Right lobe of liver (tissue), 6 donors: ENCODE measurements around the gene TCF12. TPM values are rescaled to one million over a fixed set of nuclear protein-coding genes. Genes with fewer than 3 reads are reported as not detected.
A peak's percentile ranks its signal among the peaks of the same experiment; 100 is the strongest.

Experiments used
- ATAC-seq, 4 donors: fragments of 200-7000 bp; cut with Tn5 transposase; one replicate each; pipeline ENCODE4 v1.9.1; 2020; ENCODE audit warnings: mild to moderate bottlenecking in 4 of 4, moderate library complexity in 4 of 4
- DNase-seq, 3 donors: peaks; one replicate each; pipeline ENCODE4 v3.0.0-alpha.2; 2020
- H3K27ac ChIP-seq, 3 donors: fragments of 200-600 bp; one replicate each; pipeline ENCODE4 v1.8.0; 2022
- H3K27me3 ChIP-seq, 2 donors: fragments of 200-600 bp; one replicate each; pipeline ENCODE4 v1.8.0; 2022
- H3K36me3 ChIP-seq, 4 donors: fragments of 200-600 bp; sonication (generic) in 1 of 4; one replicate each; pipeline versions ENCODE4 v1.5.1 to v1.8.0; 2017 to 2022; ENCODE audit warnings: control low read depth in 1 of 4
- H3K4me1 ChIP-seq, 4 donors: fragments of 200-600 bp; sonication (generic) in 1 of 4; one replicate each; pipeline versions ENCODE4 v1.5.1 to v1.8.0; 2017 to 2022; ENCODE audit warnings: control low read depth in 1 of 4
- H3K4me3 ChIP-seq, 3 donors: fragments of 200-600 bp; one replicate each; pipeline ENCODE4 v1.8.0; 2022
- H3K9me3 ChIP-seq, 4 donors: fragments of 200-600 bp; sonication (generic) in 1 of 4; one replicate each; pipeline versions ENCODE4 v1.5.1 to v1.8.0; 2017 to 2022; ENCODE audit warnings: control low read depth in 1 of 4
- CTCF ChIP-seq, 4 donors: fragments of 200-600 bp in 3 of 4; fragments of 450-650 bp in 1 of 4; IDR thresholded peaks; one replicate each; pipeline versions ENCODE4 v1.5.1 to v1.8.0; 2016 to 2022; ENCODE audit warnings: antibody characterized with exemption in 4 of 4, mild to moderate bottlenecking in 2 of 4
- POLR2A ChIP-seq: fragments of 450-650 bp; IDR thresholded peaks from one replicate; pipeline ENCODE4 v1.6.1; 2017; ENCODE audit warnings: antibody characterized with exemption, mild to moderate bottlenecking
- WGBS: methylation state at CpG from one replicate; pipeline ENCODE4 v1.1.6; 2018; ENCODE audit warnings: low coverage, low lambda C conversion rate; ENCODE audit not compliant: insufficient coverage; ENCODE audit errors: missing lambda C conversion rate; 5-methylcytosine and 5-hydroxymethylcytosine counted together
- intact Hi-C, 2 donors: fragments of 100-400 bp; cut with DNase I; formaldehyde crosslinking; loops; one replicate each; pipeline versions ENCODE4 v1.11.2 to v1.14.1; 2022
- total RNA-seq, 6 experiments: library from RNA; depleted of rRNA in 2 of 6; stranded (reverse); fragments of >200 nt in 2 of 6; fragmentation: NEBNext Ultra II Directional in 3 of 6; extraction: Animal tissue kit (Norgen Biotek cat#: 25700) in 3 of 6; gene quantifications; one replicate each; pipeline versions ENCODE4 v1.1.0 to v1.2.4, GENCODE V29; 2016 to 2023
- donor health status: DM: no; HTN: yes; CAD: no.
- donor health status: DM: no; HTN: no; CAD: no.
- donor health status: DM: no; HTN: no; CAD: no.
- donor health status: DM: no; HTN: yes; CAD: no.
- donor health status: DM: no; HTN: yes; CAD: no.

Gene TCF12
- total RNA-seq, 6 experiments from 2014 or later, result 28.9 to 41.9 (median 35.3) TPM

DNA sequence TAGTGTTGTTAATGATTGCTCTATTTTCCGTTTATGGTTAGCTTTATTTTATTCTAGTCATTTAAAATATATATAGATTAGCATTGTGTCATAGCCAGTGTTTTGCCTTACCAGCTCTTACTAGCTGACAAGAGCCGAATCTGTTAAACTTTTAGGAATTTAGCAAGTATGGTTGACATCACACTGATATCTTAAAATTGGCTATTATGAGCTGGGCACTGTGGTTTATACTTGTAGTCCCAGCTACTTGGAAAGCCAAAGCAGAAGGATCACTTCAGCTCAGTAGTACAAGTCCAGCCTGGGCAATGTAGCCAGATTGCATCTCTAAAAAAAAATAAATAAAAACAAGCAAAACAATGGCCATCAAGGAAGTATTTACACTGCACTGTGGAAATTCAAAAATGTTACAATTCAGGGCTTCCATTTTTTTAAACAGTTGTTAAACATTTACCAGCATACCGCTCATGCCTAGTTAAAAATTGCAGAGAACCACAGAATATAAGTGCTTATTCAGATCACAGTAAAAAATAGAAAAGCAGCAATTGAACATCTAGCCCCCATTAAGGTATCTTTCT is 249.5 kb downstream of the TCF12 start:
- no peak for DNase-seq
- Histone ChIP-seq H3K4me3 (no peak overlapping the region), H3K4me1 (peaks cover 0 to 16% (median 0%) of the 10 kb centered on the region in 4 donors), H3K27me3 (no peaks in the 10 kb centered on the region), H3K27ac (peak overlapping the region in 1 of 3 donors; percentile 21), H3K9me3 (no peaks in the 10 kb centered on the region), H3K36me3 (no peaks in the 10 kb centered on the region)
- ATAC-seq, result peak in 3 of 4 donors; percentile 73 to 81 (median 76)
- 45% methylated on average over 3 of the region's 3 CpGs for WGBS
- intact Hi-C loops, result no loop called here
- TF ChIP-seq POLR2A, result no peak
- TF ChIP-seq CTCF (IDR thresholded peaks at IDR 0.05), result no peak

DNA sequence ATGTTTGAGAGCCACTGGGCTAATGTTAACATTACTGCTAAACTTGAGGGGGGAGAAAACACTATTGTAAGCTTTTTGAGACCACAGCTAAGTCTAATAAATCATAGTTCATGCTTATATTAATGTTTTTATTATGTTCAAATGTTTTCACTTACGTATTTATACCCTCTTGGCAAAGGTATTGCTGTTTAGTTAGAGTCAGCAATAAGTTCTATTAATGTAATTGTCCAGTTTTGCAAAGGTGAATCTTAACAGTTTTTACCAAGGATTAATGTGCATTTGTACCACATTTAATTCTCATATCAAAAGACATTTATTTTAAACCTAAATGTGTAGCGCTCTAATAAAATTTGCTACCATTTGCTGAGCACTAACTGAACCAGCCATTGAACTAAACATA is 251.2 kb downstream of the TCF12 start:
- no peak for TF ChIP-seq CTCF (IDR thresholded peaks at IDR 0.05)
- TF ChIP-seq POLR2A, result no peak
- DNase-seq, result no peak
- no peaks in the 10 kb centered on the region for H3K9me3 ChIP-seq
- intact Hi-C loops, result no loop called here
- H3K36me3 ChIP-seq, result no peaks in the 10 kb centered on the region
- H3K27ac ChIP-seq, result no peak overlapping the region
- no peaks in the 10 kb centered on the region for H3K27me3 ChIP-seq
- ATAC-seq, result no peak
- 100% methylated on average over 2 of the region's 2 CpGs for WGBS
- H3K4me1 ChIP-seq, result peaks cover 0 to 16% (median 0%) of the 10 kb centered on the region in 4 donors
- H3K4me3 ChIP-seq, result no peak overlapping the region

GRCh38 chr15:57171426-57171825 is 253.0 kb downstream of the TCF12 start:
- TF ChIP-seq CTCF (IDR thresholded peaks at IDR 0.05) (no peak), POLR2A (no peak)
- H3K27me3 ChIP-seq, result no peaks in the 10 kb centered on the region
- H3K27ac ChIP-seq, result no peak overlapping the region
- H3K4me1 ChIP-seq, result peaks cover 0 to 16% (median 0%) of the 10 kb centered on the region in 4 donors
- no peak overlapping the region for H3K4me3 ChIP-seq
- ATAC-seq (no peak), DNase-seq (no peak)
- 100% methylated on average over 1 of the region's 1 CpG for WGBS
- no peaks in the 10 kb centered on the region for H3K36me3 ChIP-seq
- intact Hi-C loops, result no loop called here
- H3K9me3 ChIP-seq, result no peaks in the 10 kb centered on the region

DNA sequence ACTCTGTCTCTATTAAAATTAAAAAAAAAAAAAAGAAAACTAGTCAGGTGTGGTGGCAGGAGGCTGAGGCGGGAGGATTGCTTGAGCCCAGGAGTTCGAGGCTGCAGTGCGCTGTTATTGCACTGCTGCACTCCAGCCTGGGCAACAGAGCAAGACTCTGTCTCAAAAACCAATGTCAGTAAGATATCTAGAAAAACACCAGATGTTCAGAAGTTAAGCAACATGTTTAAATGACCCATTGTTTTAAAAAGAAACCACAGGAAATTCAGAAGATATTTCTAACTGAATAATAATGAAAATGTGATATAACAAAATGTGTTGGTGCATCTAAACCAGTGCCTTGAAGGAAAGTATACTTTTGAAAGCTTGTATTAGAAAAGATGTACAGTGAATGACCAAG is 254.5 kb downstream of the TCF12 start:
- Histone ChIP-seq H3K9me3 (no peaks in the 10 kb centered on the region), H3K4me1 (peaks cover 0 to 11% (median 0%) of the 10 kb centered on the region in 4 donors), H3K27me3 (no peaks in the 10 kb centered on the region), H3K4me3 (no peak overlapping the region), H3K36me3 (no peaks in the 10 kb centered on the region), H3K27ac (no peak overlapping the region)
- DNase-seq (no peak), ATAC-seq (no peak)
- intact Hi-C loops, result no loop called here
- TF ChIP-seq POLR2A (no peak), CTCF (IDR thresholded peaks at IDR 0.05) (no peak)
- WGBS, result 100% methylated on average over 3 of the region's 3 CpGs
